HepG2 (cell line): ENCODE measurements around the gene CCT4. TPM values are rescaled to one million over a fixed set of nuclear protein-coding genes. Genes with fewer than 3 reads are reported as not detected.

Source experiments
- ADNP ChIP-seq: sonication (generic); formaldehyde crosslinking; IDR thresholded peaks from 2 replicates; pipeline ENCODE4 v1.4.0; 2020; ENCODE audit warnings: missing genetic modification reagents
- ERF ChIP-seq: IDR thresholded peaks from 2 replicates; pipeline ENCODE4 v1.6.1; 2018; ENCODE audit warnings: missing biosample characterization, missing genetic modification reagents
- FOXA1 ChIP-seq, 2 experiments: fragments of 450-650 bp in 1 of 2; sonication (generic) in 1 of 2; formaldehyde crosslinking in 1 of 2; IDR thresholded peaks; 2 replicates each; pipeline versions ENCODE4 v1.4.0 to v1.6.1; 2016 to 2020; ENCODE audit warnings: missing genetic modification reagents in 1 of 2
- FOXO4 ChIP-seq: sonication (generic); formaldehyde crosslinking; conservative IDR thresholded peaks from 2 replicates; pipeline ENCODE4 v1.8.1; 2023; ENCODE audit warnings: missing genetic modification reagents
- HNF1B ChIP-seq: sonication (generic); formaldehyde crosslinking; IDR thresholded peaks from 2 replicates; pipeline ENCODE4 v1.5.1; 2020; ENCODE audit warnings: mild to moderate bottlenecking, moderate library complexity, missing genetic modification reagents
- HNRNPL ChIP-seq: fragments of 200-400 bp; formaldehyde crosslinking; IDR thresholded peaks from 2 replicates; pipeline ENCODE4 v1.6.1; 2017; ENCODE audit warnings: mild to moderate bottlenecking, low read depth, low read length
- KLF13 ChIP-seq: sonication (generic); formaldehyde crosslinking; IDR thresholded peaks from 2 replicates; pipeline ENCODE4 v1.4.0; 2020; ENCODE audit warnings: mild to moderate bottlenecking, missing genetic modification reagents
- MAF1 ChIP-seq: sonication (generic); formaldehyde crosslinking; IDR thresholded peaks from 2 replicates; pipeline ENCODE4 v1.5.0; 2020; ENCODE audit warnings: missing genetic modification reagents, borderline replicate concordance
- NPAS2 ChIP-seq: sonication (generic); formaldehyde crosslinking; IDR thresholded peaks from 2 replicates; pipeline ENCODE4 v1.8.0; 2022; ENCODE audit warnings: mild to moderate bottlenecking, missing genetic modification reagents, borderline replicate concordance
- PHF21A ChIP-seq: sonication (generic); formaldehyde crosslinking; IDR thresholded peaks from 2 replicates; pipeline ENCODE4 v1.5.0; 2020; ENCODE audit warnings: mild to moderate bottlenecking, missing genetic modification reagents
- PRMT3 ChIP-seq: sonication (generic); formaldehyde crosslinking; IDR thresholded peaks from 2 replicates; pipeline ENCODE4 v1.8.1; 2022; ENCODE audit warnings: low read depth, mild to moderate bottlenecking, moderate library complexity, missing genetic modification reagents, borderline replicate concordance
- RXRB ChIP-seq: IDR thresholded peaks from 2 replicates; pipeline ENCODE4 v1.6.1; 2016; ENCODE audit warnings: borderline replicate concordance, missing genetic modification reagents, missing compliant biosample characterization
- ZBTB3 ChIP-seq: sonication (generic); formaldehyde crosslinking; IDR thresholded peaks from 2 replicates; pipeline ENCODE4 v1.4.0; 2020; ENCODE audit warnings: low read depth, mild to moderate bottlenecking, moderate library complexity, missing genetic modification reagents, borderline replicate concordance
- ZBTB42 ChIP-seq: sonication (generic); formaldehyde crosslinking; IDR thresholded peaks from 2 replicates; pipeline ENCODE4 v1.5.0; 2020; ENCODE audit warnings: mild to moderate bottlenecking, missing genetic modification reagents
- ZBTB8A ChIP-seq: sonication (generic); formaldehyde crosslinking; IDR thresholded peaks from 2 replicates; pipeline ENCODE4 v1.4.0; 2020; ENCODE audit warnings: mild to moderate bottlenecking, low read depth, missing genetic modification reagents, borderline replicate concordance
- ZNF350 ChIP-seq: sonication (generic); formaldehyde crosslinking; IDR thresholded peaks from 2 replicates; pipeline ENCODE4 v1.4.0; 2020; ENCODE audit warnings: mild to moderate bottlenecking, low read depth, missing genetic modification reagents, borderline replicate concordance
- ZNF574 ChIP-seq: sonication (generic); formaldehyde crosslinking; IDR thresholded peaks from 2 replicates; pipeline ENCODE4 v1.4.0; 2020; ENCODE audit warnings: missing genetic modification reagents
- ZNF652 ChIP-seq: IDR thresholded peaks from 2 replicates; pipeline ENCODE4 v1.6.1; 2016; ENCODE audit warnings: low read depth, borderline replicate concordance
- ZNF883 ChIP-seq: sonication (generic); formaldehyde crosslinking; IDR thresholded peaks from 2 replicates; pipeline ENCODE4 v1.5.1; 2020; ENCODE audit warnings: mild to moderate bottlenecking, missing genetic modification reagents; ENCODE audit errors: not compliant biosample characterization
- polyA plus RNA-seq, 8 experiments: library from polyadenylated mRNA; depleted of rRNA in 3 of 8; stranded (reverse) in 7 of 8; unstranded in 1 of 8; fragments of >200 nt; fragmentation: Illumina TruSeq in 4 of 8; extraction: Trizol in 4 of 8; gene quantifications; 2 replicates each; pipeline versions ENCODE4 v1.2.1 to v1.2.3, GENCODE V29; 2011 to 2016; ENCODE audit warnings: low read depth in 4 of 8, missing spikeins in 1 of 8, mixed read lengths in 1 of 8; ENCODE audit not compliant: insufficient read depth in 1 of 8
- total RNA-seq, 5 experiments: library from RNA; depleted of rRNA; stranded (reverse); fragments of >200 nt; fragmentation: Illumina TruSeq; extraction: Trizol; gene quantifications; 2 replicates each; pipeline ENCODE4 v1.2.3, GENCODE V29; 2016; ENCODE audit warnings: low read depth in 1 of 5
- TF ChIP-seq, protein P1 (sequence below): sonication (generic); formaldehyde crosslinking; IDR thresholded peaks from 2 replicates; pipeline ENCODE4 v1.4.0; 2020; ENCODE audit warnings: missing genetic modification reagents, borderline replicate concordance
- TF ChIP-seq, protein P2 (sequence below): IDR thresholded peaks from 2 replicates; pipeline ENCODE4 v1.6.1; 2012; ENCODE audit warnings: inconsistent platforms

CCT4 gene
- total and polyA plus RNA-seq, 2 of the 13 experiments (the other 11 are each of a cell fraction or from before 2014, with no cell fraction given): 138 to 340 TPM

DNA sequence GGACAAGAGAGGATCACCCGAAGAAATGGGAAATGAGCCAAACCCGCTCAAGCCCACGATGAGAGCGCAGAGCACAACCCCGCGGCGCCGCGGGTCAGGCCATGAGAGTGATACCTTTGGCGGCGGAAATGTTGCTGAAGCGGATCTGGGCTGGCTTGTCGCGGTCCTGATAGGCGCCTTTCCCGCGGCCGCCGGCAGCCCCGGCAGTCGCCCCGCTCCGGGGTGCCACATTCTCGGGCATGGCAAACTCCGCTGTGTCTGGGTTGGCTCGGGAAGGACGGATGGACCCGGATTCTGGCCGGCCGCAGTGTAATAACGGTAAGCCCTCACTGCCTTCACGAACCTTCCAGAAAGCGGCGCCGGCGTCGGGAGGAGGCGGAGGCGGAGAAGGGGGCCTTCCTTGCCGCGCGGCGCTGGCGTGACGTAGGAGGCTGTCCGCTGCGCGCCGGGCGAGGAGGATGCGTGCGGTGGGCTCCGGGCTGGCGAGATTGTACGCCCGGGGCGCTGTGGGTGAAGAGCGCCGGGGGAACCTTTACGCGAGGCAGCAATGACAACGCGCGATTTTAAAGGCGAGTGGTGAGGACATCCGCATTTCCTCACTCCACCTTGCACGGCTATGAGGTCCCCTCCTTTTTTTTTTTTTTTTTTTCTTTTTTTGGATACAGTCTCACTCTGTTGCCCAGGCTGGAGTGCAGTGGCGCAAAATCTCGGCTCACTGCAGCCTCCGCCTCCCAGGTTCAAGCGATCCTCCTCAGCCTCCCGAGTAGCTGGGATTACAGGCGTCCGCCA, at the start of gene CCT4 (continued):
- TF ChIP-seq, protein P1, sequence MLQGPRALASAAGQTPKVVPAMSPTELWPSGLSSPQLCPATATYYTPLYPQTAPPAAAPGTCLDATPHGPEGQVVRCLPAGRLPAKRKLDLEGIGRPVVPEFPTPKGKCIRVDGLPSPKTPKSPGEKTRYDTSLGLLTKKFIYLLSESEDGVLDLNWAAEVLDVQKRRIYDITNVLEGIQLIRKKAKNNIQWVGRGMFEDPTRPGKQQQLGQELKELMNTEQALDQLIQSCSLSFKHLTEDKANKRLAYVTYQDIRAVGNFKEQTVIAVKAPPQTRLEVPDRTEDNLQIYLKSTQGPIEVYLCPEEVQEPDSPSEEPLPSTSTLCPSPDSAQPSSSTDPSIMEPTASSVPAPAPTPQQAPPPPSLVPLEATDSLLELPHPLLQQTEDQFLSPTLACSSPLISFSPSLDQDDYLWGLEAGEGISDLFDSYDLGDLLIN (CRISPR knock-in tag): no peak; the same call in 1 of the 2 replicates
- no peak for TF ChIP-seq FOXO4
- TF ChIP-seq ZNF883 (CRISPR knock-in tag): peak; percentile 98
- peak; percentile 75 for TF ChIP-seq PHF21A (CRISPR knock-in tag)
- TF ChIP-seq ZBTB8A (CRISPR knock-in tag): peak; percentile 89
- peak; percentile 92; the same call in 1 of the 2 replicates for TF ChIP-seq PRMT3
- peak; percentile 99 for TF ChIP-seq ZBTB3 (CRISPR knock-in tag)
- TF ChIP-seq, protein P2, sequence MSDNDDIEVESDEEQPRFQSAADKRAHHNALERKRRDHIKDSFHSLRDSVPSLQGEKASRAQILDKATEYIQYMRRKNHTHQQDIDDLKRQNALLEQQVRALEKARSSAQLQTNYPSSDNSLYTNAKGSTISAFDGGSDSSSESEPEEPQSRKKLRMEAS: peak; percentile 97
- no peak for TF ChIP-seq FOXA1 (IDR thresholded peaks at IDR 0.05)
- peak; percentile 48 for TF ChIP-seq FOXA1 (CRISPR knock-in tag; IDR thresholded peaks at IDR 0.05)
- no peak for TF ChIP-seq ADNP (CRISPR knock-in tag)
- peak; percentile 92 for TF ChIP-seq HNF1B
- TF ChIP-seq MAF1 (CRISPR knock-in tag): 0 out of 2 replicates have a peak, but pooled peaks have one; percentile 87
- TF ChIP-seq ZBTB42 (CRISPR knock-in tag): peak; percentile 85
- TF ChIP-seq ZNF652 (CRISPR knock-in tag): peak; percentile 49; the same call in 1 of the 2 replicates
- no peak for TF ChIP-seq NPAS2
- peak; percentile 98 for TF ChIP-seq ERF (CRISPR knock-in tag)
- peak; percentile 68; the same call in 1 of the 2 replicates for TF ChIP-seq RXRB
- TF ChIP-seq ZNF574 (CRISPR knock-in tag): peak; percentile 97
- peak; percentile 99 for TF ChIP-seq ZNF350 (CRISPR knock-in tag)
- TF ChIP-seq KLF13 (CRISPR knock-in tag): peak; percentile 73; the same call in 1 of the 2 replicates
- peak; percentile 80 for TF ChIP-seq HNRNPL
